GM18520 (cell line): Measurements from ENCODE around the gene CIB2.

Experiments
- ATAC-seq: cut with Tn5 transposase; IDR thresholded peaks from one replicate; pipeline ENCODE4 v1.9.1; 2021; ENCODE audit not compliant: unreplicated experiment

The CIB2 gene

GRCh38 chr15:78109156-78109555 lies 22.1 kb downstream of the CIB2 start:
- no peak for ATAC-seq

- ATAC-seq = peak; percentile 36
Observed at GRCh38 chr15:78108300-78109084, 22.8 kb downstream of the CIB2 start.

GRCh38 chr15:78107471-78107870 lies 23.8 kb downstream of the CIB2 start:
- ATAC-seq = no peak

GRCh38 chr15:78105476-78106241 lies 25.6 kb downstream of the CIB2 start:
- ATAC-seq = no peak

- ATAC-seq = no peak
Observed at GRCh38 chr15:78104566-78105475, 26.4 kb downstream of the CIB2 start.

GRCh38 chr15:78104119-78104479 lies 27.1 kb downstream of the CIB2 start:
- ATAC-seq = no peak

- ATAC-seq = peak; percentile 55
Observed at GRCh38 chr15:78103406-78104118, 27.7 kb downstream of the CIB2 start.

GRCh38 chr15:78102741-78103140 lies 28.5 kb downstream of the CIB2 start:
- no peak for ATAC-seq

- no peak for ATAC-seq
Observed at GRCh38 chr15:78102211-78102610, 29.0 kb downstream of the CIB2 start.

- ATAC-seq = no peak
Observed at GRCh38 chr15:78101423-78102105, 29.7 kb downstream of the CIB2 start.

- no peak for ATAC-seq
Observed at GRCh38 chr15:78100886-78101285, 30.4 kb downstream of the CIB2 start.

- no peak for ATAC-seq
Observed at GRCh38 chr15:78098131-78098755, 33.0 kb downstream of the CIB2 start.

GRCh38 chr15:78097667-78098066 lies 33.6 kb downstream of the CIB2 start:
- no peak for ATAC-seq

GRCh38 chr15:78093242-78094020 lies 37.8 kb downstream of the CIB2 start:
- ATAC-seq = no peak

GRCh38 chr15:78092261-78093041 lies 38.8 kb downstream of the CIB2 start, which contains the start of gene SH2D7:
Gene SH2D7, plus strand, starts transcription at chr15:78092561. Its CDS starts 24 bp downstream, at chr15:78092585.
- ATAC-seq = no peak

- no peak for ATAC-seq
Observed at GRCh38 chr15:78090422-78091063, 40.7 kb downstream of the CIB2 start.

GRCh38 chr15:78088773-78089080 lies 42.5 kb downstream of the CIB2 start:
- ATAC-seq = no peak
